Measurements from ENCODE around the gene RALGDS. TPM values are rescaled to one million over a fixed set of nuclear protein-coding genes. Genes with fewer than 3 reads are reported as not detected.

The RALGDS gene
- polyA plus RNA-seq, 2 donors, result 47.8 to 67.9 TPM

GRCh38 chr9:133120501-133121197 lies 391 bp downstream of the RALGDS start:
- no peaks in the 10 kb centered on the region for H3K27me3 ChIP-seq (ENCODE audit: control insufficient read depth in 1 of 2, insufficient read depth in 2 of 2, low read length in 2 of 2)
- H3K4me3 ChIP-seq (ENCODE audit: low read depth in 1 of 2, low read length in 2 of 2), result peak overlapping the region; percentile 58 to 76
- H3K36me3 ChIP-seq (ENCODE audit: control insufficient read depth in 2 of 2, insufficient read depth in 2 of 2, low read length in 1 of 2), result no peaks in the 10 kb centered on the region
- H3K9me3 ChIP-seq (ENCODE audit: control insufficient read depth in 2 of 2, insufficient read depth in 1 of 2, low read depth in 1 of 2, low read length in 1 of 2), result no peaks in the 10 kb centered on the region
- peaks cover 19 to 48% of the 10 kb centered on the region in 2 donors for H3K4me1 ChIP-seq (ENCODE audit: control insufficient read depth in 2 of 2, insufficient read depth in 2 of 2, low read length in 1 of 2)
- 1% methylated on average over 57 to 66 of the region's 66 CpGs for WGBS, 2 donors
- H3K27ac ChIP-seq (ENCODE audit: low read depth in 2 of 2, low read length in 1 of 2), result peak overlapping the region; percentile 94

- no peaks in the 10 kb centered on the region for H3K27me3 ChIP-seq (ENCODE audit: control insufficient read depth in 1 of 2, insufficient read depth in 2 of 2, low read length in 2 of 2)
- peak overlapping the region; percentile 58 to 76 for H3K4me3 ChIP-seq (ENCODE audit: low read depth in 1 of 2, low read length in 2 of 2)
- 16 to 27% methylated on average over 21 of the region's 21 CpGs for WGBS, 2 donors
- H3K4me1 ChIP-seq (ENCODE audit: control insufficient read depth in 2 of 2, insufficient read depth in 2 of 2, low read length in 1 of 2), result peaks cover 19 to 54% of the 10 kb centered on the region in 2 donors
- H3K36me3 ChIP-seq (ENCODE audit: control insufficient read depth in 2 of 2, insufficient read depth in 2 of 2, low read length in 1 of 2), result no peaks in the 10 kb centered on the region
- no peaks in the 10 kb centered on the region for H3K9me3 ChIP-seq (ENCODE audit: control insufficient read depth in 2 of 2, insufficient read depth in 1 of 2, low read depth in 1 of 2, low read length in 1 of 2)
- peak overlapping the region; percentile 94 for H3K27ac ChIP-seq (ENCODE audit: low read depth in 2 of 2, low read length in 1 of 2)
Measured at GRCh38 chr9:133119846-133120500, 1.1 kb downstream of the RALGDS start.

- Histone ChIP-seq H3K27ac (ENCODE audit: low read depth in 2 of 2, low read length in 1 of 2) (peak overlapping the region; percentile 94), H3K36me3 (ENCODE audit: control insufficient read depth in 2 of 2, insufficient read depth in 2 of 2, low read length in 1 of 2) (no peaks in the 10 kb centered on the region), H3K4me1 (ENCODE audit: control insufficient read depth in 2 of 2, insufficient read depth in 2 of 2, low read length in 1 of 2) (peaks cover 24 to 61% of the 10 kb centered on the region in 2 donors), H3K9me3 (ENCODE audit: control insufficient read depth in 2 of 2, insufficient read depth in 1 of 2, low read depth in 1 of 2, low read length in 1 of 2) (no peaks in the 10 kb centered on the region), H3K27me3 (ENCODE audit: control insufficient read depth in 1 of 2, insufficient read depth in 2 of 2, low read length in 2 of 2) (no peaks in the 10 kb centered on the region), H3K4me3 (ENCODE audit: low read depth in 1 of 2, low read length in 2 of 2) (peak overlapping the region; percentile 58 to 76)
- WGBS, 2 donors, result 28 to 48% methylated on average over 21 of the region's 21 CpGs
Measured at GRCh38 chr9:133119103-133119845, 1.8 kb downstream of the RALGDS start.

- H3K9me3 ChIP-seq (ENCODE audit: control insufficient read depth in 2 of 2, insufficient read depth in 1 of 2, low read depth in 1 of 2, low read length in 1 of 2), result no peaks in the 10 kb centered on the region
- H3K27ac ChIP-seq (ENCODE audit: low read depth in 2 of 2, low read length in 1 of 2), result peak overlapping the region; percentile 94
- WGBS, 2 donors, result 62 to 68% methylated on average over 3 of the region's 3 CpGs
- H3K4me1 ChIP-seq (ENCODE audit: control insufficient read depth in 2 of 2, insufficient read depth in 2 of 2, low read length in 1 of 2), result peaks cover 30 to 68% of the 10 kb centered on the region in 2 donors
- H3K4me3 ChIP-seq (ENCODE audit: low read depth in 1 of 2, low read length in 2 of 2), result peak overlapping the region in 1 of 2 donors; percentile 76
- H3K36me3 ChIP-seq (ENCODE audit: control insufficient read depth in 2 of 2, insufficient read depth in 2 of 2, low read length in 1 of 2), result no peaks in the 10 kb centered on the region
- no peaks in the 10 kb centered on the region for H3K27me3 ChIP-seq (ENCODE audit: control insufficient read depth in 1 of 2, insufficient read depth in 2 of 2, low read length in 2 of 2)
Measured at GRCh38 chr9:133118568-133118967, 2.5 kb downstream of the RALGDS start.

DNA sequence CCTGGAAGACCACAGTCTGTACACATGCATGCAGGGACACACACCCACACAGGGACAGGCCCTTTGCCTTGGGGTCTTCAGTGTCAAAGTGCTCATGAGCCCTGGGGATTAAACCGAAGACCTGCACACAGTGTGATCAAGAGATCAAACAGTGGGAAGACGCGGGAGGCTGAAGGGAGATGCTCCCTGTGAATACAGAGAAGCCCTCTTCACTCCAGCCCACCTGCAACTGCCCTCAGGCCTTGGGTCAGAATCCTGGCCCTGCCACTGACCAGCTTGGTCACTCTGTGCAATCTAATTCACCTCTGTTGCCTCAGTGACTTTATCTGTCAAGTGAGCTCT lies 2.9 kb downstream of the RALGDS start:
- Histone ChIP-seq H3K27me3 (ENCODE audit: control insufficient read depth in 1 of 2, insufficient read depth in 2 of 2, low read length in 2 of 2) (no peaks in the 10 kb centered on the region), H3K9me3 (ENCODE audit: control insufficient read depth in 2 of 2, insufficient read depth in 1 of 2, low read depth in 1 of 2, low read length in 1 of 2) (no peaks in the 10 kb centered on the region), H3K4me1 (ENCODE audit: control insufficient read depth in 2 of 2, insufficient read depth in 2 of 2, low read length in 1 of 2) (peaks cover 32 to 71% of the 10 kb centered on the region in 2 donors), H3K36me3 (ENCODE audit: control insufficient read depth in 2 of 2, insufficient read depth in 2 of 2, low read length in 1 of 2) (peaks cover 0 to under 1% of the 10 kb centered on the region in 2 donors), H3K27ac (ENCODE audit: low read depth in 2 of 2, low read length in 1 of 2) (peak overlapping the region; percentile 51 to 78), H3K4me3 (ENCODE audit: low read depth in 1 of 2, low read length in 2 of 2) (no peak overlapping the region)
- WGBS, 2 donors, result 66 to 78% methylated on average over 3 of the region's 3 CpGs

- H3K27ac ChIP-seq (ENCODE audit: low read depth in 2 of 2, low read length in 1 of 2), result peak overlapping the region; percentile 51 to 78
- H3K27me3 ChIP-seq (ENCODE audit: control insufficient read depth in 1 of 2, insufficient read depth in 2 of 2, low read length in 2 of 2), result no peaks in the 10 kb centered on the region
- H3K9me3 ChIP-seq (ENCODE audit: control insufficient read depth in 2 of 2, insufficient read depth in 1 of 2, low read depth in 1 of 2, low read length in 1 of 2), result no peaks in the 10 kb centered on the region
- no peak overlapping the region for H3K4me3 ChIP-seq (ENCODE audit: low read depth in 1 of 2, low read length in 2 of 2)
- 47 to 58% methylated on average over 18 of the region's 18 CpGs for WGBS, 2 donors
- H3K36me3 ChIP-seq (ENCODE audit: control insufficient read depth in 2 of 2, insufficient read depth in 2 of 2, low read length in 1 of 2), result peaks cover 0 to 5% of the 10 kb centered on the region in 2 donors
- H3K4me1 ChIP-seq (ENCODE audit: control insufficient read depth in 2 of 2, insufficient read depth in 2 of 2, low read length in 1 of 2), result peaks cover 36 to 74% of the 10 kb centered on the region in 2 donors
Measured at GRCh38 chr9:133117271-133118178, 3.5 kb downstream of the RALGDS start.

GRCh38 chr9:133116346-133117231 lies 4.5 kb downstream of the RALGDS start:
- H3K36me3 ChIP-seq (ENCODE audit: control insufficient read depth in 2 of 2, insufficient read depth in 2 of 2, low read length in 1 of 2), result peaks cover 0 to 14% of the 10 kb centered on the region in 2 donors
- H3K27ac ChIP-seq (ENCODE audit: low read depth in 2 of 2, low read length in 1 of 2), result peak overlapping the region; percentile 37 to 78
- no peaks in the 10 kb centered on the region for H3K9me3 ChIP-seq (ENCODE audit: control insufficient read depth in 2 of 2, insufficient read depth in 1 of 2, low read depth in 1 of 2, low read length in 1 of 2)
- WGBS, 2 donors, result 56 to 62% methylated on average over 20 of the region's 20 CpGs
- no peaks in the 10 kb centered on the region for H3K27me3 ChIP-seq (ENCODE audit: control insufficient read depth in 1 of 2, insufficient read depth in 2 of 2, low read length in 2 of 2)
- peaks cover 36 to 79% of the 10 kb centered on the region in 2 donors for H3K4me1 ChIP-seq (ENCODE audit: control insufficient read depth in 2 of 2, insufficient read depth in 2 of 2, low read length in 1 of 2)
- no peak overlapping the region for H3K4me3 ChIP-seq (ENCODE audit: low read depth in 1 of 2, low read length in 2 of 2)

DNA sequence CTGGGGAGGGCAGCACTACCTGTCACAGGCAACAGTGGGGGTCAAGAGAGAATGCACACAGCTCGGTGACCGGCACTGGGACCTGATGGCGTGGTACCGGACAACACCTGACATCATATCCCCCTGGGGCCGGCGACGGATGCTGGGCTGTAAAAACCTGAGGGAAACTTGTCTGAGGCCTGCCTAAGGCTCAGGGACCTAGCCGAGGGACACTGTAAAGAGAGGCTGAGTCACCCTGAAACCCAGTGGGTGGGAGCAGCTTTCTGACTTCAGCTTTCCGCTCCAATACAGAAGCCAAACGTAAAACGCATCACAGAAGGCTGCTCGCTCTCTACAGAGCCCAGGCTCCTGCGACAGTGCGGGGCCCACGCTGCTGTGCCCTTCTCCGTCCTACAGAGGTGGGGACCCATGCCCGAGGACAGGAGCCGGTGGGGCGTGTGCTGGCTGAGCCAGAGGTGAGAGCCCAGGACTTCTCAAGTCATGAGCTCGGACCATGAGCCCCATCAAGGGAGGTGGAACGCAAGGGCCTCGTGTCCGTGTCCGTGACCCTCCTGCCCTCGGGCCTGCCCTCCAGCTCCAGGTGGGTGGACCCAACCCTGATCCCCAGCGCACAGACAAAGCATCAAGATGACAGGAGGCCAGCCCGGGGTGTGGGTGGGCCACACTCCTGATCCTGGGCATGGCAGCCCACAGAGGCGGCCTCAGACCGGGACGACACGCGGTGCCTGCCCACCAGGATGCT lies 5.3 kb downstream of the RALGDS start:
- H3K4me3 ChIP-seq (ENCODE audit: low read depth in 1 of 2, low read length in 2 of 2), result no peak overlapping the region
- H3K27ac ChIP-seq (ENCODE audit: low read depth in 2 of 2, low read length in 1 of 2), result peak overlapping the region; percentile 11 to 73
- no peaks in the 10 kb centered on the region for H3K9me3 ChIP-seq (ENCODE audit: control insufficient read depth in 2 of 2, insufficient read depth in 1 of 2, low read depth in 1 of 2, low read length in 1 of 2)
- no peaks in the 10 kb centered on the region for H3K27me3 ChIP-seq (ENCODE audit: control insufficient read depth in 1 of 2, insufficient read depth in 2 of 2, low read length in 2 of 2)
- H3K4me1 ChIP-seq (ENCODE audit: control insufficient read depth in 2 of 2, insufficient read depth in 2 of 2, low read length in 1 of 2), result peaks cover 36 to 77% of the 10 kb centered on the region in 2 donors
- peaks cover 0 to 20% of the 10 kb centered on the region in 2 donors for H3K36me3 ChIP-seq (ENCODE audit: control insufficient read depth in 2 of 2, insufficient read depth in 2 of 2, low read length in 1 of 2)
- WGBS, 2 donors, result 61 to 63% methylated on average over 32 of the region's 32 CpGs
